IMR-90 (cell line): ENCODE measurements around the gene SLC66A3. TPM values are rescaled to one million over a fixed set of nuclear protein-coding genes. Genes with fewer than 3 reads are reported as not detected.

ENCODE experiments used
- ATAC-seq: fragments of 200-7000 bp; cut with Tn5 transposase; 2 replicates; pipeline ENCODE4 v1.9.1; 2020; ENCODE audit warnings: low read depth, mild to moderate bottlenecking, moderate library complexity
- BruUV-seq: library from RNA; stranded (reverse); fragments of 400-500 nt; replicated peaks from 2 replicates; lab custom pipeline; 2021; lab: Mats Ljungman, UMichigan
- CTCF ChIA-PET: fragments of 300-600 bp; formaldehyde crosslinking; extraction: SDS; loops from one replicate; lab custom pipeline; 2021; ENCODE audit warnings: antibody characterized with exemption; lab: Yijun Ruan, JAX
- POLR2A ChIA-PET: fragments of 300-600 bp; sonication (Branson Sonifier 250); formaldehyde crosslinking; loops from one replicate; lab custom pipeline; 2022; ENCODE audit warnings: antibody characterized with exemption; ENCODE audit not compliant: unreplicated experiment; lab: Charles Lee
- DNase-seq: peaks from one replicate; pipeline ENCODE4 v3.0.0; 2013
- H2AFZ ChIP-seq: replicated peaks from 2 replicates; pipeline ENCODE3; 2013; ENCODE audit warnings: low read length, mild to moderate bottlenecking; ENCODE audit not compliant: poor library complexity
- H2AK5ac ChIP-seq: 2 replicates; pipeline ENCODE4 v1.6.1; 2013; ENCODE audit warnings: low read depth, low read length, inconsistent platforms
- H2AK9ac ChIP-seq: replicated peaks from 2 replicates; pipeline ENCODE3; 2013; ENCODE audit warnings: mild to moderate bottlenecking, low read depth, low read length, moderate library complexity; ENCODE audit not compliant: poor library complexity
- H2BK120ac ChIP-seq: 2 replicates; pipeline ENCODE4 v1.6.1; 2013; ENCODE audit warnings: low read depth, low read length, inconsistent platforms
- H2BK15ac ChIP-seq: 3 replicates; pipeline ENCODE4 v1.6.1; 2013; ENCODE audit warnings: low read depth, low read length, inconsistent platforms
- H2BK20ac ChIP-seq: 2 replicates; pipeline ENCODE4 v1.6.1; 2013; ENCODE audit warnings: low read depth, mild to moderate bottlenecking, inconsistent platforms, low read length, moderate library complexity
- H2BK5ac ChIP-seq: 2 replicates; pipeline ENCODE4 v1.6.1; 2013; ENCODE audit warnings: mild to moderate bottlenecking, low read depth, low read length, inconsistent platforms; ENCODE audit not compliant: poor library complexity, severe bottlenecking
- H3K14ac ChIP-seq: replicated peaks from 2 replicates; pipeline ENCODE4 v1.6.1; 2013; ENCODE audit warnings: low read depth, low read length, inconsistent platforms
- H3K18ac ChIP-seq: 2 replicates; pipeline ENCODE4 v1.6.1; 2013; ENCODE audit warnings: low read depth, low read length, control low read depth
- H3K23ac ChIP-seq: 2 replicates; pipeline ENCODE4 v1.6.1; 2013; ENCODE audit warnings: low read depth, low read length, inconsistent platforms
- H3K27ac ChIP-seq: 2 replicates; pipeline ENCODE4 v1.5.1; 2013; ENCODE audit warnings: mild to moderate bottlenecking, control low read depth, low read length; ENCODE audit not compliant: insufficient read depth
- H3K27me3 ChIP-seq: 2 replicates; pipeline ENCODE4 v1.6.1; 2013; ENCODE audit warnings: low read length; ENCODE audit not compliant: control insufficient read depth, insufficient read depth
- H3K36me3 ChIP-seq: 2 replicates; pipeline ENCODE4 v1.6.1; 2013; ENCODE audit warnings: low read length, mixed read lengths; ENCODE audit not compliant: control insufficient read depth, insufficient read depth
- H3K4ac ChIP-seq: 2 replicates; pipeline ENCODE4 v1.6.1; 2013; ENCODE audit warnings: low read depth, low read length, inconsistent platforms
- H3K4me1 ChIP-seq: 2 replicates; pipeline ENCODE4 v1.6.1; 2013; ENCODE audit warnings: low read length, mixed read lengths; ENCODE audit not compliant: control insufficient read depth, insufficient read depth
- H3K4me2 ChIP-seq: 2 replicates; pipeline ENCODE4 v1.6.1; 2013; ENCODE audit warnings: low read depth, mild to moderate bottlenecking, control low read depth, low read length, moderate library complexity
- H3K4me3 ChIP-seq: 2 replicates; pipeline ENCODE4 v1.5.1; 2013; ENCODE audit warnings: low read depth, mild to moderate bottlenecking, control low read depth, low read length, moderate library complexity; ENCODE audit not compliant: insufficient read depth
- H3K56ac ChIP-seq: 2 replicates; pipeline ENCODE4 v1.6.1; 2013; ENCODE audit warnings: low read length, inconsistent platforms; ENCODE audit not compliant: insufficient read depth; ENCODE audit errors: extremely low read depth
- H3K79me1 ChIP-seq, 2 experiments: 2 replicates each; pipeline ENCODE4 v1.6.1; 2013; ENCODE audit warnings: low read length in 2 of 2, inconsistent platforms in 1 of 2, low read depth in 1 of 2
- H3K9ac ChIP-seq: 2 replicates; pipeline ENCODE4 v1.6.1; 2013; ENCODE audit warnings: low read depth, low read length, control low read depth
- H3K9me1 ChIP-seq: 2 replicates; pipeline ENCODE4 v1.6.1; 2013; ENCODE audit warnings: low read length, inconsistent platforms; ENCODE audit not compliant: insufficient read depth
- H3K9me3 ChIP-seq: 2 replicates; pipeline ENCODE4 v1.6.1; 2013; ENCODE audit warnings: low read length; ENCODE audit not compliant: control insufficient read depth, insufficient read depth
- H4K20me1 ChIP-seq: 2 replicates; pipeline ENCODE4 v1.6.1; 2013; ENCODE audit warnings: low read length, inconsistent platforms; ENCODE audit not compliant: insufficient read depth
- H4K5ac ChIP-seq: 2 replicates; pipeline ENCODE4 v1.6.1; 2013; ENCODE audit warnings: mild to moderate bottlenecking, low read depth, low read length, control low read depth
- H4K8ac ChIP-seq, 2 experiments: 2 replicates each; pipeline ENCODE4 v1.6.1; 2013; ENCODE audit warnings: low read depth in 2 of 2, low read length in 2 of 2, control low read depth in 1 of 2, inconsistent platforms in 1 of 2
- H4K91ac ChIP-seq: 2 replicates; pipeline ENCODE4 v1.6.1; 2013; ENCODE audit warnings: low read depth, low read length, inconsistent platforms; ENCODE audit not compliant: insufficient read depth
- BHLHE40 ChIP-seq: fragments of 150-350 bp; IDR thresholded peaks from 2 replicates; pipeline ENCODE4 v1.6.1; 2016; ENCODE audit warnings: mild to moderate bottlenecking, low read depth, low read length
- CEBPB ChIP-seq: IDR thresholded peaks from 2 replicates; pipeline ENCODE4 v1.6.1; 2012; ENCODE audit warnings: low read depth, low read length, improper control_type of control experiment
- CHD1 ChIP-seq: IDR thresholded peaks from 2 replicates; pipeline ENCODE4 v1.6.1; 2012; ENCODE audit warnings: low read depth, low read length, improper control_type of control experiment
- FOS ChIP-seq: fragments of 150-350 bp; IDR thresholded peaks from 2 replicates; pipeline ENCODE4 v1.6.1; 2016; ENCODE audit warnings: low read depth, low read length
- MAFK ChIP-seq: IDR thresholded peaks from 2 replicates; pipeline ENCODE4 v1.6.1; 2012; ENCODE audit warnings: low read depth, low read length, improper control_type of control experiment
- MAZ ChIP-seq: IDR thresholded peaks from 2 replicates; pipeline ENCODE4 v1.6.1; 2012; ENCODE audit warnings: low read depth, mild to moderate bottlenecking, low read length, improper control_type of control experiment, moderate library complexity, borderline replicate concordance
- NFE2L2 ChIP-seq: fragments of 150-350 bp; IDR thresholded peaks from 2 replicates; pipeline ENCODE4 v1.6.1; 2016; ENCODE audit warnings: low read depth, mild to moderate bottlenecking, low read length
- POLR2A ChIP-seq: IDR thresholded peaks from 2 replicates; pipeline ENCODE4 v1.6.1; 2012; ENCODE audit warnings: mild to moderate bottlenecking, low read depth, low read length
- RAD21 ChIP-seq: IDR thresholded peaks from 2 replicates; pipeline ENCODE4 v1.6.1; 2012; ENCODE audit warnings: low read length, improper control_type of control experiment
- RCOR1 ChIP-seq: IDR thresholded peaks from 2 replicates; pipeline ENCODE4 v1.6.1; 2012; ENCODE audit warnings: mild to moderate bottlenecking, low read length, improper control_type of control experiment; ENCODE audit not compliant: insufficient replicate concordance
- RFX5 ChIP-seq: IDR thresholded peaks from 2 replicates; pipeline ENCODE4 v1.8.0; 2012; ENCODE audit warnings: low read depth, mild to moderate bottlenecking, low read length, moderate library complexity
- SMC3 ChIP-seq: fragments of 150-350 bp; IDR thresholded peaks from 2 replicates; pipeline ENCODE4 v1.6.1; 2016; ENCODE audit warnings: low read depth, mild to moderate bottlenecking, antibody characterized with exemption, low read length, moderate library complexity
- WGBS, 2 experiments: methylation state at CpG; one replicate each; pipeline versions ENCODE4 v1.1.5 to v1.1.7; 2013; ENCODE audit warnings: missing lambda C conversion rate in 2 of 2; ENCODE audit not compliant: insufficient read length in 1 of 2; ENCODE audit errors: extremely low coverage in 2 of 2; 5-methylcytosine and 5-hydroxymethylcytosine counted together
- dilution Hi-C: fragments of 300-500 bp; cut with HindIII; formaldehyde crosslinking; loops from one replicate; pipeline ENCODE4 v1.14.3; 2018; ENCODE audit warnings: low sequenced_read_pairs; ENCODE audit not compliant: unreplicated experiment
- in situ Hi-C: fragments of 300-500 bp; cut with MboI; formaldehyde crosslinking; loops from 3 replicates; pipeline ENCODE4 v1.14.3; 2019; ENCODE audit warnings: low sequenced_read_pairs, inconsistent platforms, mixed read lengths
- intact Hi-C: fragments of 100-400 bp; cut with micrococcal nuclease; formaldehyde crosslinking; loops from 2 replicates; pipeline ENCODE4 v1.10.0; 2022
- polyA plus RNA-seq, 3 experiments: library from polyadenylated mRNA; depleted of rRNA; stranded (reverse); fragments of >200 nt; gene quantifications; 2 replicates each; pipeline ENCODE4 v1.2.3, GENCODE V29; 2012; ENCODE audit warnings: low replicate concordance in 1 of 3
- total RNA-seq: library from RNA; depleted of rRNA; stranded (reverse); fragments of >200 nt; gene quantifications from 2 replicates; pipeline ENCODE4 v1.2.3, GENCODE V29; 2012
- TF ChIP-seq, protein P1 (sequence below): conservative IDR thresholded peaks from 2 replicates; pipeline ENCODE4 v1.5.1; 2012; ENCODE audit warnings: mild to moderate bottlenecking, low read depth, low read length, improper control_type of control experiment
- TF ChIP-seq, protein P2 (sequence below): fragments of 150-350 bp; IDR thresholded peaks from 2 replicates; pipeline ENCODE4 v1.6.1; 2016; ENCODE audit warnings: low read depth, mild to moderate bottlenecking, low read length, moderate library complexity, borderline replicate concordance
- TF ChIP-seq, protein P3 (sequence below): fragments of 150-350 bp; IDR thresholded peaks from 2 replicates; pipeline ENCODE4 v1.6.1; 2017; ENCODE audit warnings: mild to moderate bottlenecking, antibody characterized with exemption, low read length, low read depth

The SLC66A3 gene
- total and polyA plus RNA-seq, 2 of the 4 experiments (the other 2 are of a cell fraction) = 18.1 to 25.2 TPM

DNA sequence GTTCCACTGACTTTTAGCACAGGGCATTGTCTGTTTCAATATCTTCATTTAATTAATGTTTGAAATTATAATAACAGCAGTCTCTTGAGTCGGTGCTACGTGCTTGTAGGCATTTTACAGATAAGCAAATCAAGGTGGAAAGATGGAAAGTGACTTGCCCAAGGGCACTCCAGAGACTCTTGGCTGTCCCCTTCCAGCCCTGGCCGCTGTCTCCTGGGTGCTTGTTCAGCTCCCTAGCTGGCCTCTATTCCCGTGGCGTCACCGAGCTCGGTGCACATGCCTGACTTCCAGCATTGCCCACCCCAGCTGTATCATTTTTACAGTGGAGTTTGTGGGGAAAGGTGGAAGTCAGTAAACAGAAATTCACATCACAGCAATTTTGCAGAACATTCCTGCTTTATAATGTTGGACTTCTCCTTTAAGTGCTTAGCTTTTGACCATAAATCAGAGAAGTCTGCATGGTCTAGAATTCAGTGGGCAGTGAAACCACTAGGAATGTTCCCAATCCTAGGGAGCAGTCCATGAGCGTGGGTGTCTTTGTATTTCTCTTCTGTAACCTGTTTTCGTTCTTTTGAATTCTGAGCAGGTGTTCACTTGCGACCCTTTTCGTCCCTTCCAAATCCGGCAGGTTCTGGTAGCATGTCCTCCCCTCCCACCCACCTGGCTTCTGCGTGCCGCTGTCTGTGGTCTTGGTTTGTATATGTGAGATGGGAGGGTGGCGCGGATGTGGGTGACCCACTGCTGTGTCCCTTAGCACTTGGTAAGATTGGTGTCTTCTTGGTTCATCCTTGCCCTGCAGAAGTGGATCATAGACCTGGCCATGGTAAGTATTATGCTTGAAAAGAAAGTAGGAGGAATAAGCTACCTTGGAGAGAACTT lies 8.4 kb downstream of the SLC66A3 start:
- CTCF ChIA-PET = interaction anchor here (0.6 to 1.0 kb wide), 6 partner anchors 36 to 288 kb away, joined by 3 read pairs; no protein-coding TSS in a partner anchor
- Histone ChIP-seq H2BK15ac (no peak overlapping the region), H4K91ac (no peak overlapping the region), H3K36me3 (peaks cover 2% of the 10 kb centered on the region), H4K20me1 (no peaks in the 10 kb centered on the region), H4K5ac (no peak overlapping the region), H2BK120ac (no peak overlapping the region), H3K4ac (no peak overlapping the region), H3K9me3 (no peaks in the 10 kb centered on the region), H2BK5ac (no peak overlapping the region), H4K8ac (no peak overlapping the region), H3K56ac (no peak overlapping the region), H3K4me1 (no peaks in the 10 kb centered on the region), H3K9me1 (peaks cover 2% of the 10 kb centered on the region; the same call in 1 of the 2 replicates), H2AFZ (no peak overlapping the region), H3K23ac (no peak overlapping the region), H3K14ac (no peak overlapping the region), H3K4me2 (no peak overlapping the region), H3K9ac (no peak overlapping the region), H3K18ac (no peak overlapping the region), H3K79me1 (no peaks in the 10 kb centered on the region), H2AK5ac (no peak overlapping the region), H2AK9ac (no peak overlapping the region), H3K27me3 (no peaks in the 10 kb centered on the region), H3K4me3 (no peak overlapping the region), H3K27ac (no peak overlapping the region), H2BK20ac (no peak overlapping the region)
- WGBS, 2 experiments = no CpG with 5 or more reads among the region's 16 CpGs
- in situ Hi-C loops = no loop called here
- DNase-seq (no peak), ATAC-seq (no peak)
- BruUV-seq = no TSS peak
- dilution Hi-C loops = no loop called here
- POLR2A ChIA-PET = interaction anchor here (0.6 kb wide), 1 partner anchor 9 kb away, joined by 3 read pairs; the partner anchor contains the start of gene SLC66A3
- intact Hi-C loops = no loop called here
- no peak for TF ChIP-seq MAFK
- TF ChIP-seq BHLHE40 = no peak
- TF ChIP-seq RFX5 = no peak
- TF ChIP-seq, protein P1, sequence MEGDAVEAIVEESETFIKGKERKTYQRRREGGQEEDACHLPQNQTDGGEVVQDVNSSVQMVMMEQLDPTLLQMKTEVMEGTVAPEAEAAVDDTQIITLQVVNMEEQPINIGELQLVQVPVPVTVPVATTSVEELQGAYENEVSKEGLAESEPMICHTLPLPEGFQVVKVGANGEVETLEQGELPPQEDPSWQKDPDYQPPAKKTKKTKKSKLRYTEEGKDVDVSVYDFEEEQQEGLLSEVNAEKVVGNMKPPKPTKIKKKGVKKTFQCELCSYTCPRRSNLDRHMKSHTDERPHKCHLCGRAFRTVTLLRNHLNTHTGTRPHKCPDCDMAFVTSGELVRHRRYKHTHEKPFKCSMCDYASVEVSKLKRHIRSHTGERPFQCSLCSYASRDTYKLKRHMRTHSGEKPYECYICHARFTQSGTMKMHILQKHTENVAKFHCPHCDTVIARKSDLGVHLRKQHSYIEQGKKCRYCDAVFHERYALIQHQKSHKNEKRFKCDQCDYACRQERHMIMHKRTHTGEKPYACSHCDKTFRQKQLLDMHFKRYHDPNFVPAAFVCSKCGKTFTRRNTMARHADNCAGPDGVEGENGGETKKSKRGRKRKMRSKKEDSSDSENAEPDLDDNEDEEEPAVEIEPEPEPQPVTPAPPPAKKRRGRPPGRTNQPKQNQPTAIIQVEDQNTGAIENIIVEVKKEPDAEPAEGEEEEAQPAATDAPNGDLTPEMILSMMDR = no peak
- TF ChIP-seq POLR2A = no peak
- no peak for TF ChIP-seq SMC3
- TF ChIP-seq CHD1 = no peak
- TF ChIP-seq CEBPB = no peak
- no peak for TF ChIP-seq FOS
- TF ChIP-seq MAZ = no peak
- TF ChIP-seq NFE2L2 = no peak
- TF ChIP-seq, protein P2, sequence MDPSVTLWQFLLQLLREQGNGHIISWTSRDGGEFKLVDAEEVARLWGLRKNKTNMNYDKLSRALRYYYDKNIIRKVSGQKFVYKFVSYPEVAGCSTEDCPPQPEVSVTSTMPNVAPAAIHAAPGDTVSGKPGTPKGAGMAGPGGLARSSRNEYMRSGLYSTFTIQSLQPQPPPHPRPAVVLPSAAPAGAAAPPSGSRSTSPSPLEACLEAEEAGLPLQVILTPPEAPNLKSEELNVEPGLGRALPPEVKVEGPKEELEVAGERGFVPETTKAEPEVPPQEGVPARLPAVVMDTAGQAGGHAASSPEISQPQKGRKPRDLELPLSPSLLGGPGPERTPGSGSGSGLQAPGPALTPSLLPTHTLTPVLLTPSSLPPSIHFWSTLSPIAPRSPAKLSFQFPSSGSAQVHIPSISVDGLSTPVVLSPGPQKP = no peak
- no peak for TF ChIP-seq RCOR1
- TF ChIP-seq, protein P3, sequence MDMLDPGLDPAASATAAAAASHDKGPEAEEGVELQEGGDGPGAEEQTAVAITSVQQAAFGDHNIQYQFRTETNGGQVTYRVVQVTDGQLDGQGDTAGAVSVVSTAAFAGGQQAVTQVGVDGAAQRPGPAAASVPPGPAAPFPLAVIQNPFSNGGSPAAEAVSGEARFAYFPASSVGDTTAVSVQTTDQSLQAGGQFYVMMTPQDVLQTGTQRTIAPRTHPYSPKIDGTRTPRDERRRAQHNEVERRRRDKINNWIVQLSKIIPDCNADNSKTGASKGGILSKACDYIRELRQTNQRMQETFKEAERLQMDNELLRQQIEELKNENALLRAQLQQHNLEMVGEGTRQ = no peak
- no peak for TF ChIP-seq RAD21
